ENCODE data around the gene CNTN4. TPM values are rescaled to one million over a fixed set of nuclear protein-coding genes. Genes with fewer than 3 reads are reported as not detected.

The CNTN4 gene
- polyA plus RNA-seq, 1 donor from 2014 or later = not detected

- no peak overlapping the region for H3K27ac Mint-ChIP-seq
- peaks cover 0 to 2% (median 0%) of the 10 kb centered on the region in 3 donors for H3K9me3 Mint-ChIP-seq
- H3K4me1 Mint-ChIP-seq = no peaks in the 10 kb centered on the region
- H3K36me3 Mint-ChIP-seq = no peaks in the 10 kb centered on the region
- H3K4me3 Mint-ChIP-seq = no peak overlapping the region
- H3K27me3 Mint-ChIP-seq = peaks cover 1% of the 10 kb centered on the region
Observed at GRCh38 chr3:2861920-2862319, 763.3 kb downstream of the CNTN4 start.

GRCh38 chr3:2862366-2862765 lies 763.7 kb downstream of the CNTN4 start:
- Mint-ChIP-seq H3K27me3 (peaks cover 1% of the 10 kb centered on the region), H3K36me3 (no peaks in the 10 kb centered on the region), H3K27ac (no peak overlapping the region), H3K9me3 (peaks cover 0 to 2% (median 0%) of the 10 kb centered on the region in 3 donors), H3K4me1 (no peaks in the 10 kb centered on the region), H3K4me3 (no peak overlapping the region)

GRCh38 chr3:2863127-2863526 lies 764.5 kb downstream of the CNTN4 start:
- Mint-ChIP-seq H3K27ac (no peak overlapping the region), H3K4me3 (no peak overlapping the region), H3K4me1 (no peaks in the 10 kb centered on the region), H3K27me3 (peaks cover 1% of the 10 kb centered on the region), H3K9me3 (peaks cover 0 to 2% (median 0%) of the 10 kb centered on the region in 3 donors), H3K36me3 (no peaks in the 10 kb centered on the region)

- no peaks in the 10 kb centered on the region for H3K4me1 Mint-ChIP-seq
- no peaks in the 10 kb centered on the region for H3K36me3 Mint-ChIP-seq
- no peaks in the 10 kb centered on the region for H3K9me3 Mint-ChIP-seq
- peaks cover 5% of the 10 kb centered on the region for H3K27me3 Mint-ChIP-seq
- no peak overlapping the region for H3K27ac Mint-ChIP-seq
- H3K4me3 Mint-ChIP-seq = no peak overlapping the region
Observed at GRCh38 chr3:2869905-2870304, 771.2 kb downstream of the CNTN4 start.

GRCh38 chr3:2870724-2871333 lies 772.2 kb downstream of the CNTN4 start:
- Mint-ChIP-seq H3K9me3 (peaks cover 0 to 2% (median 0%) of the 10 kb centered on the region in 3 donors), H3K4me3 (no peak overlapping the region), H3K27me3 (peaks cover 5% of the 10 kb centered on the region), H3K27ac (no peak overlapping the region), H3K36me3 (no peaks in the 10 kb centered on the region), H3K4me1 (no peaks in the 10 kb centered on the region)

- H3K9me3 Mint-ChIP-seq = peaks cover 0 to 2% (median 0%) of the 10 kb centered on the region in 3 donors
- no peaks in the 10 kb centered on the region for H3K36me3 Mint-ChIP-seq
- no peak overlapping the region for H3K27ac Mint-ChIP-seq
- H3K27me3 Mint-ChIP-seq = peaks cover 5% of the 10 kb centered on the region
- no peaks in the 10 kb centered on the region for H3K4me1 Mint-ChIP-seq
- H3K4me3 Mint-ChIP-seq = no peak overlapping the region
Observed at GRCh38 chr3:2872884-2873283, 774.2 kb downstream of the CNTN4 start.

GRCh38 chr3:2873986-2874385 lies 775.3 kb downstream of the CNTN4 start:
- H3K9me3 Mint-ChIP-seq = peaks cover 0 to 3% (median 0%) of the 10 kb centered on the region in 3 donors
- H3K4me1 Mint-ChIP-seq = no peaks in the 10 kb centered on the region
- no peak overlapping the region for H3K27ac Mint-ChIP-seq
- H3K27me3 Mint-ChIP-seq = peaks cover 5% of the 10 kb centered on the region
- no peaks in the 10 kb centered on the region for H3K36me3 Mint-ChIP-seq
- no peak overlapping the region for H3K4me3 Mint-ChIP-seq

GRCh38 chr3:2875699-2876098 lies 777.0 kb downstream of the CNTN4 start:
- Mint-ChIP-seq H3K27ac (no peak overlapping the region), H3K4me1 (no peaks in the 10 kb centered on the region), H3K4me3 (no peak overlapping the region), H3K9me3 (peaks cover 0 to 5% (median 0%) of the 10 kb centered on the region in 3 donors), H3K36me3 (no peaks in the 10 kb centered on the region), H3K27me3 (peaks cover 5% of the 10 kb centered on the region)

GRCh38 chr3:2876362-2876761 lies 777.7 kb downstream of the CNTN4 start:
- Mint-ChIP-seq H3K27ac (no peak overlapping the region), H3K27me3 (peaks cover 3% of the 10 kb centered on the region), H3K4me1 (no peaks in the 10 kb centered on the region), H3K4me3 (no peak overlapping the region), H3K9me3 (peaks cover 0 to 5% (median 0%) of the 10 kb centered on the region in 3 donors), H3K36me3 (no peaks in the 10 kb centered on the region)

- H3K27ac Mint-ChIP-seq = no peak overlapping the region
- no peaks in the 10 kb centered on the region for H3K36me3 Mint-ChIP-seq
- no peaks in the 10 kb centered on the region for H3K4me1 Mint-ChIP-seq
- H3K9me3 Mint-ChIP-seq = peaks cover 0 to 5% (median 0%) of the 10 kb centered on the region in 3 donors
- H3K4me3 Mint-ChIP-seq = no peak overlapping the region
- H3K27me3 Mint-ChIP-seq = no peaks in the 10 kb centered on the region
Observed at GRCh38 chr3:2879023-2879422, 780.4 kb downstream of the CNTN4 start.

GRCh38 chr3:2879587-2879986 lies 780.9 kb downstream of the CNTN4 start:
- H3K27me3 Mint-ChIP-seq = no peaks in the 10 kb centered on the region
- no peak overlapping the region for H3K4me3 Mint-ChIP-seq
- H3K9me3 Mint-ChIP-seq = peaks cover 0 to 5% (median 0%) of the 10 kb centered on the region in 3 donors
- H3K27ac Mint-ChIP-seq = no peak overlapping the region
- no peaks in the 10 kb centered on the region for H3K36me3 Mint-ChIP-seq
- no peaks in the 10 kb centered on the region for H3K4me1 Mint-ChIP-seq

GRCh38 chr3:2880218-2880756 lies 781.6 kb downstream of the CNTN4 start:
- Mint-ChIP-seq H3K36me3 (no peaks in the 10 kb centered on the region), H3K27me3 (no peaks in the 10 kb centered on the region), H3K9me3 (peaks cover 0 to 5% (median 0%) of the 10 kb centered on the region in 3 donors), H3K4me1 (no peaks in the 10 kb centered on the region), H3K27ac (no peak overlapping the region), H3K4me3 (no peak overlapping the region)

- no peaks in the 10 kb centered on the region for H3K4me1 Mint-ChIP-seq
- no peak overlapping the region for H3K27ac Mint-ChIP-seq
- H3K4me3 Mint-ChIP-seq = no peak overlapping the region
- H3K9me3 Mint-ChIP-seq = peaks cover 0 to 3% (median 0%) of the 10 kb centered on the region in 3 donors
- no peaks in the 10 kb centered on the region for H3K27me3 Mint-ChIP-seq
- no peaks in the 10 kb centered on the region for H3K36me3 Mint-ChIP-seq
Observed at GRCh38 chr3:2883283-2883682, 784.6 kb downstream of the CNTN4 start.

- Mint-ChIP-seq H3K4me1 (no peaks in the 10 kb centered on the region), H3K27ac (peak overlapping the region in 1 of 3 donors; percentile 35), H3K4me3 (no peak overlapping the region), H3K27me3 (no peaks in the 10 kb centered on the region), H3K9me3 (no peaks in the 10 kb centered on the region), H3K36me3 (peaks cover 2% of the 10 kb centered on the region)
Observed at GRCh38 chr3:2888592-2888991, 789.9 kb downstream of the CNTN4 start.

GRCh38 chr3:2889736-2890135 lies 791.1 kb downstream of the CNTN4 start:
- Mint-ChIP-seq H3K4me3 (no peak overlapping the region), H3K9me3 (peaks cover 0 to 1% (median 0%) of the 10 kb centered on the region in 3 donors), H3K4me1 (no peaks in the 10 kb centered on the region), H3K36me3 (peaks cover 2% of the 10 kb centered on the region), H3K27me3 (no peaks in the 10 kb centered on the region), H3K27ac (no peak overlapping the region)

- Mint-ChIP-seq H3K27ac (no peak overlapping the region), H3K4me1 (no peaks in the 10 kb centered on the region), H3K9me3 (peaks cover 0 to 2% (median 2%) of the 10 kb centered on the region in 3 donors), H3K4me3 (no peak overlapping the region), H3K36me3 (peaks cover 3% of the 10 kb centered on the region), H3K27me3 (no peaks in the 10 kb centered on the region)
Observed at GRCh38 chr3:2896308-2896939, 797.8 kb downstream of the CNTN4 start.
